GM23338 (cell line): ENCODE results near the gene KHDC3L. TPM values are rescaled to one million over a fixed set of nuclear protein-coding genes. Genes with fewer than 3 reads are reported as not detected.

ENCODE experiments used
- ATAC-seq: fragments of 200-7000 bp; cut with Tn5 transposase; 3 replicates; pipeline ENCODE4 v1.9.1; 2020
- DNase-seq: peaks from one replicate; pipeline ENCODE4 v3.0.0-alpha.2; 2015; ENCODE audit warnings: low spot score
- H2AFZ ChIP-seq: fragments of 200-600 bp; sonication (generic); 2 replicates; pipeline ENCODE4 v1.8.0; 2016; ENCODE audit warnings: antibody characterized with exemption, mild to moderate bottlenecking, moderate library complexity
- H3F3A ChIP-seq: fragments of 200-600 bp; sonication (generic); replicated peaks from 2 replicates; pipeline ENCODE4 v1.8.0; 2017; ENCODE audit warnings: antibody characterized with exemption, mixed run types, low read depth
- H3K27ac ChIP-seq: fragments of 200-600 bp; sonication (generic); 2 replicates; pipeline ENCODE4 v1.6.1; 2016; ENCODE audit warnings: low read depth
- H3K27me3 ChIP-seq: fragments of 200-600 bp; sonication (generic); 2 replicates; pipeline ENCODE4 v1.8.0; 2016; ENCODE audit warnings: mild to moderate bottlenecking, mixed run types, moderate library complexity; ENCODE audit not compliant: insufficient read depth
- H3K36me3 ChIP-seq: fragments of 200-600 bp; sonication (generic); 2 replicates; pipeline ENCODE4 v1.8.0; 2016; ENCODE audit warnings: mild to moderate bottlenecking; ENCODE audit not compliant: insufficient read depth
- H3K4me1 ChIP-seq: fragments of 200-600 bp; sonication (generic); 2 replicates; pipeline ENCODE4 v1.8.0; 2016; ENCODE audit warnings: mild to moderate bottlenecking, moderate library complexity; ENCODE audit not compliant: insufficient read depth
- H3K4me2 ChIP-seq: fragments of 200-600 bp; sonication (generic); 2 replicates; pipeline ENCODE4 v1.7.1; 2017; ENCODE audit warnings: mixed run types
- H3K4me3 ChIP-seq: fragments of 200-600 bp; sonication (generic); 2 replicates; pipeline ENCODE4 v1.6.1; 2016; ENCODE audit warnings: mixed run types
- H3K79me2 ChIP-seq: fragments of 200-600 bp; sonication (generic); replicated peaks from 2 replicates; pipeline ENCODE4 v1.8.0; 2017; ENCODE audit warnings: mild to moderate bottlenecking; ENCODE audit not compliant: insufficient read depth
- H3K9me2 ChIP-seq: fragments of 200-600 bp; sonication (generic); 2 replicates; pipeline ENCODE4 v1.8.0; 2017; ENCODE audit not compliant: insufficient read depth
- H4K20me1 ChIP-seq: fragments of 200-600 bp; sonication (generic); replicated peaks from 2 replicates; pipeline ENCODE4 v1.8.0; 2017; ENCODE audit warnings: mild to moderate bottlenecking; ENCODE audit not compliant: insufficient read depth
- H3K27ac Mint-ChIP-seq: 2 replicates; pipeline ENCODE4 v1.8.0; 2020; ENCODE audit warnings: inconsistent platforms, mild to moderate bottlenecking, moderate library complexity, mixed read lengths
- H3K27me3 Mint-ChIP-seq: 3 replicates; pipeline ENCODE4 v1.8.0; 2022; ENCODE audit warnings: low read depth, mild to moderate bottlenecking, moderate library complexity, mixed read lengths, inconsistent platforms; ENCODE audit not compliant: insufficient read depth, poor library complexity
- H3K36me3 Mint-ChIP-seq: 3 replicates; pipeline ENCODE4 v1.8.0; 2021; ENCODE audit warnings: low read depth, mild to moderate bottlenecking, inconsistent platforms, moderate library complexity, mixed read lengths
- H3K4me1 Mint-ChIP-seq: 3 replicates; pipeline ENCODE4 v1.8.0; 2020; ENCODE audit warnings: mild to moderate bottlenecking, inconsistent platforms, mixed read lengths
- H3K4me3 Mint-ChIP-seq: 3 replicates; pipeline ENCODE4 v1.8.0; 2021; ENCODE audit warnings: moderate library complexity, mild to moderate bottlenecking, inconsistent platforms, mixed read lengths
- H3K9me3 Mint-ChIP-seq: 3 replicates; pipeline ENCODE4 v1.8.0; 2020; ENCODE audit warnings: moderate library complexity, mild to moderate bottlenecking, inconsistent platforms, mixed read lengths
- CREB1 ChIP-seq: fragments of 250-450 bp; sonication (Bioruptor Pico); IDR thresholded peaks from 2 replicates; pipeline ENCODE4 v1.5.0; 2020; ENCODE audit warnings: low read depth, mild to moderate bottlenecking, moderate library complexity
- EZH2 ChIP-seq: fragments of 200-600 bp; sonication (generic); IDR thresholded peaks from one replicate; pipeline ENCODE4 v1.8.0; 2017; ENCODE audit warnings: antibody characterized with exemption, mild to moderate bottlenecking, low read depth; ENCODE audit not compliant: unreplicated experiment
- EZH2phosphoT487 ChIP-seq: fragments of 200-600 bp; sonication (generic); IDR thresholded peaks from one replicate; pipeline ENCODE4 v1.8.1; 2018; ENCODE audit warnings: antibody characterized with exemption; ENCODE audit not compliant: unreplicated experiment
- JUNB ChIP-seq: IDR thresholded peaks from one replicate; pipeline ENCODE4 v1.6.1; 2016; ENCODE audit warnings: antibody characterized with exemption; ENCODE audit not compliant: unreplicated experiment
- NANOG ChIP-seq: IDR thresholded peaks from 2 replicates; pipeline ENCODE4 v1.6.1; 2016; ENCODE audit warnings: antibody characterized with exemption, borderline replicate concordance
- POLR2AphosphoS5 ChIP-seq: IDR thresholded peaks from 2 replicates; pipeline ENCODE4 v1.6.1; 2016; ENCODE audit warnings: antibody characterized with exemption, low read depth
- REST ChIP-seq: IDR thresholded peaks from one replicate; pipeline ENCODE4 v1.6.1; 2018; ENCODE audit warnings: antibody characterized with exemption; ENCODE audit not compliant: unreplicated experiment
- STAT1 ChIP-seq: IDR thresholded peaks from one replicate; pipeline ENCODE4 v1.6.1; 2016; ENCODE audit warnings: antibody characterized with exemption; ENCODE audit not compliant: unreplicated experiment
- ZNF114 ChIP-seq: fragments of 250-450 bp; sonication (Bioruptor Pico); IDR thresholded peaks from 2 replicates; pipeline ENCODE4 v1.5.0; 2020; ENCODE audit warnings: mild to moderate bottlenecking, moderate library complexity
- ZNF331 ChIP-seq: fragments of 250-450 bp; sonication (Bioruptor Pico); IDR thresholded peaks from 2 replicates; pipeline ENCODE4 v1.5.0; 2020; ENCODE audit warnings: low read depth, mild to moderate bottlenecking, moderate library complexity
- polyA plus RNA-seq: library from polyadenylated mRNA; unstranded; fragments of >200 nt; fragmentation: Nextera tagmentation; extraction: Ambion mirVana; gene quantifications from 2 replicates; pipeline ENCODE4 v1.2.1, GENCODE V29; 2016
- total RNA-seq: library from RNA; depleted of rRNA; stranded (reverse); fragments of >200 nt; shearing (Covaris generic); gene quantifications from 2 replicates; pipeline ENCODE4 v1.2.3, GENCODE V29; 2014
- TF ChIP-seq, protein P1 (sequence below): fragments of 250-450 bp; sonication (Bioruptor Pico); IDR thresholded peaks from 2 replicates; pipeline ENCODE4 v1.5.0; 2020; ENCODE audit warnings: mild to moderate bottlenecking, moderate library complexity
- TF ChIP-seq, protein P2 (sequence below): IDR thresholded peaks from 2 replicates; pipeline ENCODE4 v1.6.1; 2016; ENCODE audit warnings: antibody characterized with exemption
- TF ChIP-seq, protein P3 (sequence below), 2 experiments: fragments of 200-600 bp in 1 of 2; sonication (generic) in 1 of 2; conservative IDR thresholded peaks; 2 replicates each; pipeline versions ENCODE4 v1.5.1 to v1.6.1; 2016 to 2017; ENCODE audit warnings: antibody characterized with exemption in 2 of 2, low read depth in 2 of 2, mild to moderate bottlenecking in 2 of 2, moderate library complexity in 1 of 2

The KHDC3L gene
- total and polyA plus RNA-seq, 2 experiments from 2014 or later, result not detected

DNA sequence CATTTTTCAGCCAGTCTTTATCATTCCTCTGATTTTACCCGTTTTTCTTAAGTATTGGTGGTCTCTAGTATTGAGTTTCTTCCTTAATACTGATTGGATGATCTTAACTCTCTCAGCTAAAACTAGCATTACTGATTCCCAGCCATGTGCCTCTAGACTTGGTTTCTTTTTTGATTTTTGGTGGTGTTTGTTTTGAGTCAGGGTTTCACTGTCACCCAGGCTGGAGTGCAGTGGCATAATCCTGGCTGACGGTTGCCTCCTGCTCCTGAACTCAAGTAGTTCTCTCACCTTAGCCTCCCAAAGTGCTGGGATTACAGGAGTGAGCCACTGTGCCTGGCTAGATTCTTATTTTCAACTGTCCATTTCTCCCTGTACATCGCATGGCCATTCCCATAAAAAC lies 33.3 kb upstream of the KHDC3L start:
- no peaks in the 10 kb centered on the region for H3K79me2 ChIP-seq
- Mint-ChIP-seq H3K36me3 (no peaks in the 10 kb centered on the region), H3K9me3 (no peaks in the 10 kb centered on the region), H3K27ac (no peak overlapping the region), H3K4me1 (0 out of 3 replicates have a peak, but pooled peaks cover 3% of the 10 kb centered on the region), H3K4me3 (no peak overlapping the region), H3K27me3 (no peaks in the 10 kb centered on the region)
- no peaks in the 10 kb centered on the region for H4K20me1 ChIP-seq
- no peak overlapping the region for H3K27ac ChIP-seq
- no peaks in the 10 kb centered on the region for H3K9me2 ChIP-seq
- no peak overlapping the region for H3K4me2 ChIP-seq
- no peaks in the 10 kb centered on the region for H3K27me3 ChIP-seq
- peak overlapping the region; percentile 30; the same call in 1 of the 2 replicates for H2AFZ ChIP-seq
- ATAC-seq, result no peak
- no peaks in the 10 kb centered on the region for H3K36me3 ChIP-seq
- H3K4me3 ChIP-seq, result no peak overlapping the region
- no peaks in the 10 kb centered on the region for H3F3A ChIP-seq
- peaks cover 5% of the 10 kb centered on the region; the same call in 1 of the 2 replicates for H3K4me1 ChIP-seq
- TF ChIP-seq, protein P1, sequence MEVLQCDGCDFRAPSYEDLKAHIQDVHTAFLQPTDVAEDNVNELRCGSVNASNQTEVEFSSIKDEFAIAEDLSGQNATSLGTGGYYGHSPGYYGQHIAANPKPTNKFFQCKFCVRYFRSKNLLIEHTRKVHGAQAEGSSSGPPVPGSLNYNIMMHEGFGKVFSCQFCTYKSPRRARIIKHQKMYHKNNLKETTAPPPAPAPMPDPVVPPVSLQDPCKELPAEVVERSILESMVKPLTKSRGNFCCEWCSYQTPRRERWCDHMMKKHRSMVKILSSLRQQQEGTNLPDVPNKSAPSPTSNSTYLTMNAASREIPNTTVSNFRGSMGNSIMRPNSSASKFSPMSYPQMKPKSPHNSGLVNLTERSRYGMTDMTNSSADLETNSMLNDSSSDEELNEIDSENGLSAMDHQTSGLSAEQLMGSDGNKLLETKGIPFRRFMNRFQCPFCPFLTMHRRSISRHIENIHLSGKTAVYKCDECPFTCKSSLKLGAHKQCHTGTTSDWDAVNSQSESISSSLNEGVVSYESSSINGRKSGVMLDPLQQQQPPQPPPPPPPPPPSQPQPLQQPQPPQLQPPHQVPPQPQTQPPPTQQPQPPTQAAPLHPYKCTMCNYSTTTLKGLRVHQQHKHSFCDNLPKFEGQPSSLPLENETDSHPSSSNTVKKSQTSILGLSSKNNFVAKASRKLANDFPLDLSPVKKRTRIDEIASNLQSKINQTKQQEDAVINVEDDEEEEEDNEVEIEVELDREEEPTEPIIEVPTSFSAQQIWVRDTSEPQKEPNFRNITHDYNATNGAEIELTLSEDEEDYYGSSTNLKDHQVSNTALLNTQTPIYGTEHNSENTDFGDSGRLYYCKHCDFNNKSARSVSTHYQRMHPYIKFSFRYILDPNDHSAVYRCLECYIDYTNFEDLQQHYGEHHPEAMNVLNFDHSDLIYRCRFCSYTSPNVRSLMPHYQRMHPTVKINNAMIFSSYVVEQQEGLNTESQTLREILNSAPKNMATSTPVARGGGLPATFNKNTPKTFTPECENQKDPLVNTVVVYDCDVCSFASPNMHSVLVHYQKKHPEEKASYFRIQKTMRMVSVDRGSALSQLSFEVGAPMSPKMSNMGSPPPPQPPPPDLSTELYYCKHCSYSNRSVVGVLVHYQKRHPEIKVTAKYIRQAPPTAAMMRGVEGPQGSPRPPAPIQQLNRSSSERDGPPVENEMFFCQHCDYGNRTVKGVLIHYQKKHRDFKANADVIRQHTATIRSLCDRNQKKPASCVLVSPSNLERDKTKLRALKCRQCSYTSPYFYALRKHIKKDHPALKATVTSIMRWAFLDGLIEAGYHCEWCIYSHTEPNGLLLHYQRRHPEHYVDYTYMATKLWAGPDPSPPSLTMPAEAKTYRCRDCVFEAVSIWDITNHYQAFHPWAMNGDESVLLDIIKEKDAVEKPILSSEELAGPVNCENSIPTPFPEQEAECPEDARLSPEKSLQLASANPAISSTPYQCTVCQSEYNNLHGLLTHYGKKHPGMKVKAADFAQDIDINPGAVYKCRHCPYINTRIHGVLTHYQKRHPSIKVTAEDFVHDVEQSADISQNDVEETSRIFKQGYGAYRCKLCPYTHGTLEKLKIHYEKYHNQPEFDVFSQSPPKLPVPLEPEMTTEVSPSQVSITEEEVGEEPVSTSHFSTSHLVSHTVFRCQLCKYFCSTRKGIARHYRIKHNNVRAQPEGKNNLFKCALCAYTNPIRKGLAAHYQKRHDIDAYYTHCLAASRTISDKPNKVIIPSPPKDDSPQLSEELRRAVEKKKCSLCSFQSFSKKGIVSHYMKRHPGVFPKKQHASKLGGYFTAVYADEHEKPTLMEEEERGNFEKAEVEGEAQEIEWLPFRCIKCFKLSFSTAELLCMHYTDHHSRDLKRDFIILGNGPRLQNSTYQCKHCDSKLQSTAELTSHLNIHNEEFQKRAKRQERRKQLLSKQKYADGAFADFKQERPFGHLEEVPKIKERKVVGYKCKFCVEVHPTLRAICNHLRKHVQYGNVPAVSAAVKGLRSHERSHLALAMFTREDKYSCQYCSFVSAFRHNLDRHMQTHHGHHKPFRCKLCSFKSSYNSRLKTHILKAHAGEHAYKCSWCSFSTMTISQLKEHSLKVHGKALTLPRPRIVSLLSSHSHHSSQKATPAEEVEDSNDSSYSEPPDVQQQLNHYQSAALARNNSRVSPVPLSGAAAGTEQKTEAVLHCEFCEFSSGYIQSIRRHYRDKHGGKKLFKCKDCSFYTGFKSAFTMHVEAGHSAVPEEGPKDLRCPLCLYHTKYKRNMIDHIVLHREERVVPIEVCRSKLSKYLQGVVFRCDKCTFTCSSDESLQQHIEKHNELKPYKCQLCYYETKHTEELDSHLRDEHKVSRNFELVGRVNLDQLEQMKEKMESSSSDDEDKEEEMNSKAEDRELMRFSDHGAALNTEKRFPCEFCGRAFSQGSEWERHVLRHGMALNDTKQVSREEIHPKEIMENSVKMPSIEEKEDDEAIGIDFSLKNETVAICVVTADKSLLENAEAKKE, result no peak
- TF ChIP-seq NANOG (no peak), JUNB (no peak), REST (no peak), POLR2AphosphoS5 (no peak), ZNF331 (no peak), CREB1 (CRISPR knock-in tag) (no peak), ZNF114 (no peak), EZH2phosphoT487 (no peak), EZH2 (no peak), STAT1 (no peak)
- TF ChIP-seq, protein P2, sequence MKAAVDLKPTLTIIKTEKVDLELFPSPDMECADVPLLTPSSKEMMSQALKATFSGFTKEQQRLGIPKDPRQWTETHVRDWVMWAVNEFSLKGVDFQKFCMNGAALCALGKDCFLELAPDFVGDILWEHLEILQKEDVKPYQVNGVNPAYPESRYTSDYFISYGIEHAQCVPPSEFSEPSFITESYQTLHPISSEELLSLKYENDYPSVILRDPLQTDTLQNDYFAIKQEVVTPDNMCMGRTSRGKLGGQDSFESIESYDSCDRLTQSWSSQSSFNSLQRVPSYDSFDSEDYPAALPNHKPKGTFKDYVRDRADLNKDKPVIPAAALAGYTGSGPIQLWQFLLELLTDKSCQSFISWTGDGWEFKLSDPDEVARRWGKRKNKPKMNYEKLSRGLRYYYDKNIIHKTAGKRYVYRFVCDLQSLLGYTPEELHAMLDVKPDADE, result no peak
- TF ChIP-seq, protein P3, sequence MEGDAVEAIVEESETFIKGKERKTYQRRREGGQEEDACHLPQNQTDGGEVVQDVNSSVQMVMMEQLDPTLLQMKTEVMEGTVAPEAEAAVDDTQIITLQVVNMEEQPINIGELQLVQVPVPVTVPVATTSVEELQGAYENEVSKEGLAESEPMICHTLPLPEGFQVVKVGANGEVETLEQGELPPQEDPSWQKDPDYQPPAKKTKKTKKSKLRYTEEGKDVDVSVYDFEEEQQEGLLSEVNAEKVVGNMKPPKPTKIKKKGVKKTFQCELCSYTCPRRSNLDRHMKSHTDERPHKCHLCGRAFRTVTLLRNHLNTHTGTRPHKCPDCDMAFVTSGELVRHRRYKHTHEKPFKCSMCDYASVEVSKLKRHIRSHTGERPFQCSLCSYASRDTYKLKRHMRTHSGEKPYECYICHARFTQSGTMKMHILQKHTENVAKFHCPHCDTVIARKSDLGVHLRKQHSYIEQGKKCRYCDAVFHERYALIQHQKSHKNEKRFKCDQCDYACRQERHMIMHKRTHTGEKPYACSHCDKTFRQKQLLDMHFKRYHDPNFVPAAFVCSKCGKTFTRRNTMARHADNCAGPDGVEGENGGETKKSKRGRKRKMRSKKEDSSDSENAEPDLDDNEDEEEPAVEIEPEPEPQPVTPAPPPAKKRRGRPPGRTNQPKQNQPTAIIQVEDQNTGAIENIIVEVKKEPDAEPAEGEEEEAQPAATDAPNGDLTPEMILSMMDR (conservative IDR thresholded peaks at IDR 0.05; ENCODE audit: low read depth in 2 of 2), result no peak
- DNase-seq, result no peak
